ENCODE measurements around the gene NUBPL.

NUBPL gene

DNA sequence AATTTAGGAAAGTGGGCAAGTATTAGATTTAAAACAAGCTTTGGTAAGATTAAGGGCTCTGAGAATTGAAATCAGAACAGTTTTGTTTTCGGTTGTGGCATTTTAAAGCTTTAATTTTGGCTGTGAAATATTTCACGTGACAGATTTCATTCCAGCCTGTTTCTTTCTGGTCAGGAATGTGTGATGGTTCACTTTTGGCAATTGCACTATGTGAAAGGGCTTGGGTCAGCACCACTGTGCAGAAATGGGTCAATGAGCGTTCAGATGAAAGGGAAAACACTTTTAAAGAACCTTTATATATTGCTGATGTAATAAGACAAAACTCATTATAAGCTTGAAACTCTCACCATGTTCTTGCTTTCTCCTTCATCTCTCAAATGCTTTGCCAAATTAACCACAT is 17.1 kb downstream of the NUBPL start:
- Histone ChIP-seq H3K4me1 (ENCODE audit: insufficient read depth, insufficient read length) (no peaks in the 10 kb centered on the region), H3K27me3 (ENCODE audit: insufficient read depth, insufficient read length) (no peaks in the 10 kb centered on the region), H3K9ac (ENCODE audit: insufficient read length, low read depth) (no peak overlapping the region), H3K4me3 (ENCODE audit: insufficient read length, low read depth) (no peak overlapping the region), H3K9me3 (ENCODE audit: insufficient read depth, low read length) (no peaks in the 10 kb centered on the region), H3K36me3 (ENCODE audit: insufficient read depth, insufficient read length, low read length) (peaks cover 3% of the 10 kb centered on the region)
- no peak for TF ChIP-seq YY1 (IDR thresholded peaks at IDR 0.05; ENCODE audit: insufficient read depth, insufficient read length)
- no peak for TF ChIP-seq ZNF274 (IDR thresholded peaks at IDR 0.05; ENCODE audit: low read depth, low read length)
- no peak for TF ChIP-seq SUZ12 (IDR thresholded peaks at IDR 0.05; ENCODE audit: extremely low read depth, insufficient read depth, insufficient read length)
- no peak for DNase-seq (ENCODE audit: low read depth, low spot score)

DNA sequence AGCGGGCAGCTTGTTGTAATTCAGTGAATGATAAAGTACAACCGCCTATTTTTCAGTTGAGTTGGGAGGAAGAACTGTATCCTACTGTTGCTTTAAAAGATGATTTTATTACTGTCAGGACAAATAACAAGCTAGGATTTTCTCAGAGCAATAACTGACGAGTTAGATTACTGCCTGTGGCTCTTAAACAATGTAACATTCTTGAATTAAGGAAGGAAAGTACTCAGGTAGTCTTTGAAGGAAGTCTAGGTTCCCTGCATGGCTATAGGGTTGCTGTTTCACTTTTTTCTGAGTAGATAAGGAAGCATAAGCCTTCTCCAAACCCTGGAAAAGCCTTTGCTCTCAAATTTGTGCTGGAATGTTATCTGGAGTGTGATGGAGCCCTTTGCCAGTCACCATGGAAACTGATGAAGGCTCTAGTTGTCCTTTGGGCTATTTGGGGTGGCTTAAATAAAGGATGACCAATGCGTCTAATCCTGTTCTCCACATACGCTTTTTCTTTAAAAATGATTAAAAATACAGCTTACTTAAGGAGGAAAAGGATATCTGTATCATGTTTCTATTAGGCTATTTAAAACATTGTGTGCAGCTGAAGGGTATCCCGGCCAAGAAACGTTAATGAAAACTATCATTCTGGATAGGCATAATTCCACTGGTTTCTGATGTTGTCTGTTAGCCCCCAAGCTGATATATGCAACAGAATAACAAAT is 17.7 kb downstream of the NUBPL start:
- TF ChIP-seq YY1 (IDR thresholded peaks at IDR 0.05; ENCODE audit: insufficient read depth, insufficient read length) = no peak
- no peaks in the 10 kb centered on the region for H3K4me1 ChIP-seq (ENCODE audit: insufficient read depth, insufficient read length)
- H3K36me3 ChIP-seq (ENCODE audit: insufficient read depth, insufficient read length, low read length) = peaks cover 3% of the 10 kb centered on the region
- no peak overlapping the region for H3K9ac ChIP-seq (ENCODE audit: insufficient read length, low read depth)
- H3K9me3 ChIP-seq (ENCODE audit: insufficient read depth, low read length) = no peaks in the 10 kb centered on the region
- DNase-seq (ENCODE audit: low read depth, low spot score) = no peak
- H3K27me3 ChIP-seq (ENCODE audit: insufficient read depth, insufficient read length) = no peaks in the 10 kb centered on the region
- no peak overlapping the region for H3K4me3 ChIP-seq (ENCODE audit: insufficient read length, low read depth)

DNA sequence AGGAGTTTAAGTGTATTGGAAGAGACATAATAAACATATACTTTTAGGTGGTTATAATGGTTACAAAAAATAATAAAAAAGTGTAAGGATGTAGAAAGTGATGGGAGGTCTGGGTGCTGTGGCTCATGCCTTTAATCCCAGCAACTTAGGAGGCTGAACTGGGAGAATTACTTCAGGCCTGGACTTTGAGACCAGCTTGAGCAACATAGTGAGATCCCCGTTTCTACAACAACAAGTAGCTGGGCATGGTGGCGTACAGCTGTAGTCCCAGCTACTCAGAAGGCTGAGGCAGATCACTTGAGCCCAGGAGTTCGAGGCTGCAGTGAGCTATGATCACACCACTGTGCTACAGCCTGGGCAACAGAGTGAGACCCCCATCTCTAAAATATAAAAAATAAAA is 19.0 kb downstream of the NUBPL start:
- no peaks in the 10 kb centered on the region for H3K4me1 ChIP-seq (ENCODE audit: insufficient read depth, insufficient read length)
- TF ChIP-seq ZNF274 (IDR thresholded peaks at IDR 0.05; ENCODE audit: low read depth, low read length) (no peak), SUZ12 (IDR thresholded peaks at IDR 0.05; ENCODE audit: extremely low read depth, insufficient read depth, insufficient read length) (no peak), YY1 (IDR thresholded peaks at IDR 0.05; ENCODE audit: insufficient read depth, insufficient read length) (no peak)
- H3K9me3 ChIP-seq (ENCODE audit: insufficient read depth, low read length) = no peaks in the 10 kb centered on the region
- no peak overlapping the region for H3K9ac ChIP-seq (ENCODE audit: insufficient read length, low read depth)
- DNase-seq (ENCODE audit: low read depth, low spot score) = no peak
- no peaks in the 10 kb centered on the region for H3K27me3 ChIP-seq (ENCODE audit: insufficient read depth, insufficient read length)
- peaks cover 3% of the 10 kb centered on the region for H3K36me3 ChIP-seq (ENCODE audit: insufficient read depth, insufficient read length, low read length)
- no peak overlapping the region for H3K4me3 ChIP-seq (ENCODE audit: insufficient read length, low read depth)

DNA sequence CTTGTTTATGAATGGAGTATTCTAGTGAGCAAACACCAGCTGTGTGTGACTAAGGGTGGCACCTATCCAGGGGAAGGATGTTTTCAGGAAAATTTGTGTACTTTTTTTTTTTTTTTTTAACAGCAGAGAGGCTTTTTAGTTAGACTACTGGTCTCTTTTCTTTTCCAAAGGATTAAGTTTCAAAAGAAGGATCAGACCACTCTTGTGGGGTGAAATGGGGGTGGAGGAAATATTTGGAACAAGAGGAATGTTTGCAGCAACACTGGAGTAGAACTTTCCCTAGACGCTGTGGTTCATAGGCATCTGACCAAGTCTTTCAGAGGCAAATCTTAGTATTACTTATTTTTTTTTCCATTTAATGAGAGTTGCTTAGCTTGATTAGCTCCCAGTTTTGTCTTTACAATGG is 21.1 kb downstream of the NUBPL start:
- no peak overlapping the region for H3K9ac ChIP-seq (ENCODE audit: insufficient read length, low read depth)
- no peaks in the 10 kb centered on the region for H3K27me3 ChIP-seq (ENCODE audit: insufficient read depth, insufficient read length)
- DNase-seq (ENCODE audit: low read depth, low spot score) = no peak
- TF ChIP-seq ZNF274 (IDR thresholded peaks at IDR 0.05; ENCODE audit: low read depth, low read length) = no peak
- no peak for TF ChIP-seq SUZ12 (IDR thresholded peaks at IDR 0.05; ENCODE audit: extremely low read depth, insufficient read depth, insufficient read length)
- no peak for TF ChIP-seq YY1 (IDR thresholded peaks at IDR 0.05; ENCODE audit: insufficient read depth, insufficient read length)
- H3K4me3 ChIP-seq (ENCODE audit: insufficient read length, low read depth) = no peak overlapping the region
- no peaks in the 10 kb centered on the region for H3K36me3 ChIP-seq (ENCODE audit: insufficient read depth, insufficient read length, low read length)
- no peaks in the 10 kb centered on the region for H3K9me3 ChIP-seq (ENCODE audit: insufficient read depth, low read length)
- H3K4me1 ChIP-seq (ENCODE audit: insufficient read depth, insufficient read length) = no peaks in the 10 kb centered on the region

DNA sequence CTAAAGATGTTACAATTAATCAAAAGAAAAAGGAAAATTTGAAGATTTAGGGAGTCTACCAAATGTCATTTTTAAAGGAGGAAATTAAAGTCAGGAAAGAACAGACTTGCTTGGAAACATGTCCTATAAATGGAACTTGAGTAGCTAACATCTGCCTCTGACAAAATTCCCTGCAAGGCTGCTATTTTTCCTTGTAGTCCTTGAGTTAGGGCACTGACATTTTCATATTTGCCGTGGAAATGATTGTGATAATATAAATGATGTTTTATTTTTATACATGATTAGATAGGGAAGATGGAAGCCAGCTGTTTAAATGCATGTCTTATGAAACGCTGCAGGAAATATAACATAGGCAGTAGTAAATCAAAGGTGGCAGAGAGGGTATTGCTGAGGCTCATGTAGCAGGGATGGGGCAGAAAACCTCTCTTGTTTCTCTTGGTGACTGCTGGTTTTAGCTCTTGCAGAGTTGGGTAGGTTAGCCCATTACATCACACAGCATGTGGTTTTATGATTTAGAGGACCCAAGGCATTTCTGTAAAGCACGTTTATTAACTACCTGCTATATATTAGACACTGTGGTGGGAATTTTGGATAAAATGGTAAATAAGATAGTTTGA is 21.7 kb downstream of the NUBPL start:
- TF ChIP-seq ZNF274 (IDR thresholded peaks at IDR 0.05; ENCODE audit: low read depth, low read length) (no peak), YY1 (IDR thresholded peaks at IDR 0.05; ENCODE audit: insufficient read depth, insufficient read length) (no peak), SUZ12 (IDR thresholded peaks at IDR 0.05; ENCODE audit: extremely low read depth, insufficient read depth, insufficient read length) (no peak)
- no peaks in the 10 kb centered on the region for H3K9me3 ChIP-seq (ENCODE audit: insufficient read depth, low read length)
- no peak for DNase-seq (ENCODE audit: low read depth, low spot score)
- no peak overlapping the region for H3K4me3 ChIP-seq (ENCODE audit: insufficient read length, low read depth)
- no peaks in the 10 kb centered on the region for H3K27me3 ChIP-seq (ENCODE audit: insufficient read depth, insufficient read length)
- no peak overlapping the region for H3K9ac ChIP-seq (ENCODE audit: insufficient read length, low read depth)
- no peaks in the 10 kb centered on the region for H3K36me3 ChIP-seq (ENCODE audit: insufficient read depth, insufficient read length, low read length)
- no peaks in the 10 kb centered on the region for H3K4me1 ChIP-seq (ENCODE audit: insufficient read depth, insufficient read length)

DNA sequence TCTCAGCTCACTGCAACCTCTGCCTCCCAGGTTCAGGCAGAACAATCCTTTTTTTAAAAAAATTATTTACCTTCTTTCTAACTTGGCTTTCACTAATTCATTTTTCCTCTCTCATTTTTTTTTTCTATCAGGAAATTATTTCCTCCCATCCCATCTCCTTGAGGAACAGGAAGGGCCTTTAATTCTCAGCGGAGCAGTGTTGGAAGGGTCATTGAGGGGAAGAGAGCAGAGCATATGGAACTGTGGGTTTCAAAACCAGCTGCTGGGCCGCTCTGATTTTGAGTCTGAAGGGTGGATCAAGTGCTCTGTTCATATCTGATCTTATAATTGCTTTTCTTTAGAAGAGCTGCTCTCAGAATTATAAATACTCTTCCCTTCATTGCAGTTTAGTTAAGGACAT is 29.0 kb downstream of the NUBPL start:
- Histone ChIP-seq H3K9ac (ENCODE audit: insufficient read length, low read depth) (no peak overlapping the region), H3K9me3 (ENCODE audit: insufficient read depth, low read length) (no peaks in the 10 kb centered on the region), H3K4me3 (ENCODE audit: insufficient read length, low read depth) (no peak overlapping the region), H3K4me1 (ENCODE audit: insufficient read depth, insufficient read length) (no peaks in the 10 kb centered on the region), H3K36me3 (ENCODE audit: insufficient read depth, insufficient read length, low read length) (no peaks in the 10 kb centered on the region), H3K27me3 (ENCODE audit: insufficient read depth, insufficient read length) (no peaks in the 10 kb centered on the region)
- TF ChIP-seq SUZ12 (IDR thresholded peaks at IDR 0.05; ENCODE audit: extremely low read depth, insufficient read depth, insufficient read length) = no peak
- no peak for TF ChIP-seq ZNF274 (IDR thresholded peaks at IDR 0.05; ENCODE audit: low read depth, low read length)
- TF ChIP-seq YY1 (IDR thresholded peaks at IDR 0.05; ENCODE audit: insufficient read depth, insufficient read length) = no peak
- DNase-seq (ENCODE audit: low read depth, low spot score) = no peak

DNA sequence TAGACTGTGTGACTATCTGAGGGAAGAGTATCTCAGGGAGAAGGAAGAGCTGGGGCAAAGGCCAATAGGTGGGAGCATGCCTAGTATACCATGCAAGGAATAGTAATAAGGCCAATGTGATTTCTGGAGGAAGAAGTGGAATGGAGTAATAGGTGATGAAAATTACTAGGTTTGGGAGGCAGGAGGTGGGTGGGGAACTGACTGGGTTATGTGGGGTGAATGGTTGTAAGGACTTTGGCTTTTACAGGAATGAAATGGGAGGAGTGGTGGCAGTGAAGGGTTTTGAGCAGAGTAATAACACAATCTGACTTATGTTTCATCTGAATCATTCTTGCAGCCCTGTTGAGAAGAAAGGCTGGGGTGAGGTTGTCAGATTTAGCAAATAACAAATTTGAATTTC is 30.9 kb downstream of the NUBPL start:
- no peaks in the 10 kb centered on the region for H3K9me3 ChIP-seq (ENCODE audit: insufficient read depth, low read length)
- TF ChIP-seq YY1 (IDR thresholded peaks at IDR 0.05; ENCODE audit: insufficient read depth, insufficient read length) (no peak), SUZ12 (IDR thresholded peaks at IDR 0.05; ENCODE audit: extremely low read depth, insufficient read depth, insufficient read length) (no peak), ZNF274 (IDR thresholded peaks at IDR 0.05; ENCODE audit: low read depth, low read length) (no peak)
- H3K4me3 ChIP-seq (ENCODE audit: insufficient read length, low read depth) = no peak overlapping the region
- H3K4me1 ChIP-seq (ENCODE audit: insufficient read depth, insufficient read length) = no peaks in the 10 kb centered on the region
- no peak for DNase-seq (ENCODE audit: low read depth, low spot score)
- H3K36me3 ChIP-seq (ENCODE audit: insufficient read depth, insufficient read length, low read length) = no peaks in the 10 kb centered on the region
- H3K9ac ChIP-seq (ENCODE audit: insufficient read length, low read depth) = no peak overlapping the region
- no peaks in the 10 kb centered on the region for H3K27me3 ChIP-seq (ENCODE audit: insufficient read depth, insufficient read length)
